Stimulated activated effector memory CD8-positive, alpha-beta T cell treated with anti-CD3 and anti-CD28 coated beads, Interleukin-12 subunit alpha, Interleukin-12 subunit beta, amount 100 ng/mL, for 72 hours (primary cell): Measurements from ENCODE around the gene PPA2.

Source experiments
- ATAC-seq: fragments of 150-1000 bp; cut with Tn5 transposase; 2 replicates; pipeline ENCODE4 v1.10.0; 2021
- DNase-seq, 2 donors: peaks; one replicate each; pipeline ENCODE4 v3.0.0; 2021 to 2022; ENCODE audit warnings: low spot score in 2 of 2
- H3K27ac Mint-ChIP-seq: one replicate; pipeline ENCODE4 v1.8.0; 2022; ENCODE audit warnings: mild to moderate bottlenecking, mixed read lengths
- H3K36me3 Mint-ChIP-seq: one replicate; pipeline ENCODE4 v1.8.0; 2022; ENCODE audit warnings: mild to moderate bottlenecking, mixed read lengths
- H3K4me1 Mint-ChIP-seq: one replicate; pipeline ENCODE4 v1.8.0; 2022; ENCODE audit warnings: mixed read lengths
- H3K4me3 Mint-ChIP-seq: one replicate; pipeline ENCODE4 v1.8.0; 2022; ENCODE audit warnings: mild to moderate bottlenecking, mixed read lengths
- H3K9me3 Mint-ChIP-seq: one replicate; pipeline ENCODE4 v1.8.0; 2022; ENCODE audit warnings: mixed read lengths

Gene PPA2

DNA sequence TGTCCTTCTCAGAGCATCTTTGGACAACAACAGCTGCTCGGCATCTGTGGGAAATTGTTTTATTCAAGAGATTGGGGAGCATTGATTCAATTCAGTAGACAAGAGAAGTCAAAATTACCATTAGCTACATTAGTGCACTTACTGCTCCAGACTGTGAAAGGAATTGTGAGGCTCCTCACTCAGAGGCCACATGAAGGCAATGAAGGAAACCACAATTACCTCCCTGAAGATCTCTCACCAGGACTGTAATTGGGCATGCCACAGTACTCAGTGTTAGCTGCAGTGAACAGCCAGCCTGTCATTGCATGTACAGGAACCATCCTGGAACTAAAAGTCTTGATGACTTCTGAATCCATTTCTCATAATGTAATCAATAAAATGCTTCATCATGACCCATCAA is 144.8 kb downstream of the PPA2 start:
- H3K4me3 Mint-ChIP-seq, result no peak overlapping the region
- no peak for ATAC-seq
- no peak overlapping the region for H3K27ac Mint-ChIP-seq
- H3K4me1 Mint-ChIP-seq, result peaks cover 18% of the 10 kb centered on the region
- no peaks in the 10 kb centered on the region for H3K36me3 Mint-ChIP-seq
- no peaks in the 10 kb centered on the region for H3K9me3 Mint-ChIP-seq
- DNase-seq, result no peak

DNA sequence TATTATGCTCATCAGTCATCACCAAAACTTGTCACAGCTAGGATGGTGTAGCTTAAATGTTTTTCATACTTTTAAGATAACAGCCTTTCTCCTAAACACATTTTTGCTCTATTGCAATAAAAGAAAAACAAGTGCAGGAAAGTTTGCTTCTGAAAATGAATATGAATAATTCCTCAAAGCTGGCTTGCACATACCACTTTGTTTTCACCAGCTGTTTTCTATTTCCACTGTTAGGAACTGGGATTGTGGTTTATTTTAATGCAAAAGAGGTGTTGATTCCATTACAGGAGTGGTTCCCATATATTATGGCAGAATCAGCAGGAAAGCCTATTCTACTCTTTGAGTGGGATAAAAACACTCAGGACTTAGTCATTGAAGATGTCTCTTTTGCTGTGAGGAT is 145.9 kb downstream of the PPA2 start:
- Mint-ChIP-seq H3K4me3 (no peak overlapping the region), H3K27ac (no peak overlapping the region), H3K36me3 (no peaks in the 10 kb centered on the region), H3K9me3 (no peaks in the 10 kb centered on the region), H3K4me1 (peaks cover 18% of the 10 kb centered on the region)
- DNase-seq (no peak), ATAC-seq (no peak)

DNA sequence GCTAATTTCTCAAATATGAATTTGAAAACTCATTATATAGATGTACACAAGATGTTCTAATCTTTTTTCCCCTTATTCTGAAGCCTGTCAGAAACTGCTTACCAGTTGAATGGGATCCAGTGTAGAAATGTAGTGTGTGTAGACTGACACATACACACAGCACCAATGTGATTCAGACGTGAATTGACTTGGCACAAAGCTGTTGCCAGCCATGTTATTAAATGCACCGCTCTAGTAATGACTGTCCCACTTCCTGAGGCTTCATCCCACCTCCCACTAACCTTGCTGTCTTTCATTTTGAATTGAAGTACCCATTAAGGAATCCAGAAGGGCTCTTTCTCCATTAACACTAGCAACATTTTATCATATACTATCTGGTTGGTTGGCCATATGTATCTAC is 146.6 kb downstream of the PPA2 start:
- Mint-ChIP-seq H3K36me3 (no peaks in the 10 kb centered on the region), H3K9me3 (no peaks in the 10 kb centered on the region), H3K4me1 (peaks cover 18% of the 10 kb centered on the region), H3K4me3 (no peak overlapping the region), H3K27ac (no peak overlapping the region)
- DNase-seq (peak in 1 of 2 donors; percentile 52), ATAC-seq (peak; percentile 100)
